NCI-H2227 (cell line): ENCODE results near the gene GJC1.

ENCODE experiments used
- DNase-seq: peaks from one replicate; lab custom pipeline; 2025; ENCODE audit not compliant: unreplicated experiment; lab: John Stamatoyannopoulos, UW

Gene GJC1

GRCh38 chr17:44778656-44779210, 51.4 kb downstream of the GJC1 start:
- no peak for DNase-seq

- no peak for DNase-seq
Observed at GRCh38 chr17:44777394-44778348, 52.4 kb downstream of the GJC1 start.

GRCh38 chr17:44776628-44777393, 53.3 kb downstream of the GJC1 start:
- no peak for DNase-seq

- DNase-seq = no peak
Observed at GRCh38 chr17:44775838-44776621, 54.1 kb downstream of the GJC1 start.

- peak; percentile 99 for DNase-seq
Observed at GRCh38 chr17:44775136-44775837, 54.8 kb downstream of the GJC1 start.

- peak; percentile 94 for DNase-seq
Observed at GRCh38 chr17:44774271-44775135, 55.6 kb downstream of the GJC1 start.

GRCh38 chr17:44773140-44773539, 56.9 kb downstream of the GJC1 start:
- DNase-seq = peak; percentile 20

GRCh38 chr17:44772308-44773045, 57.6 kb downstream of the GJC1 start:
- no peak for DNase-seq

GRCh38 chr17:44770166-44770925, 59.7 kb downstream of the GJC1 start:
- DNase-seq = no peak

- DNase-seq = no peak
Observed at GRCh38 chr17:44769647-44770084, 60.4 kb downstream of the GJC1 start.

GRCh38 chr17:44769230-44769629, 60.9 kb downstream of the GJC1 start:
- DNase-seq = no peak

- no peak for DNase-seq
Observed at GRCh38 chr17:44768505-44769142, 61.5 kb downstream of the GJC1 start.

- no peak for DNase-seq
Observed at GRCh38 chr17:44767493-44767892, 62.6 kb downstream of the GJC1 start.

- DNase-seq = no peak
Observed at GRCh38 chr17:44766409-44767038, 63.6 kb downstream of the GJC1 start.

- DNase-seq = no peak
Observed at GRCh38 chr17:44765965-44766364, 64.1 kb downstream of the GJC1 start.

GRCh38 chr17:44763170-44763569, 66.9 kb downstream of the GJC1 start:
- DNase-seq = no peak
